ENCODE results near the gene NEK5. TPM values are rescaled to one million over a fixed set of nuclear protein-coding genes. Genes with fewer than 3 reads are reported as not detected.
A peak's percentile ranks its signal among the peaks of the same experiment; 100 is the strongest.

Gene NEK5
- total and polyA plus RNA-seq, 2 experiments from 2014 or later = 1.2 to 1.3 TPM

DNA sequence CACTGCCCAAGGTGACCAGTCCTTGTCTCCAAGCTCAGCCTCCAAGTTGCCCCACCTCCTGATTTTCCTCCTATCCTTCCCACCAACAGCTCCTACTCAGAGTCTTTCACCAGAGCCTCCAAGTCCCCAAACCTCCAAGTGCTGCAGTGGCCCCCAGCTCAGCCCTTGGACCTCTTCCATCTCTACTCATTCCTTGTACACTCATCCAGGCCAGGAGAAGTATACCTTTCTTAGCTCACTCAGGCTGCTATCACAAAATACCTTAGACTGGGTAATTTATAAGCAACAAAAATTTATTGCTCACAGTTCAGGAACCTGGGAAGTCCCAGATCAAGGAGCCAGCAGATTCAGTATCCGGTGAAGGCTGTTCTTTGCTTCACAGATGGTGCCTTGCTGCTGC is 129.0 kb downstream of the NEK5 start:
- H3K36me3 ChIP-seq (replicated peaks; ENCODE audit: insufficient read depth, low read depth) = no peaks in the 10 kb centered on the region
- H4K20me1 ChIP-seq (ENCODE audit: insufficient read depth, poor library complexity, severe bottlenecking) = no peaks in the 10 kb centered on the region
- peak overlapping the region; percentile 69 for H3K4me2 ChIP-seq
- no peak overlapping the region for H2AFZ ChIP-seq
- no peaks in the 10 kb centered on the region for H3K27me3 ChIP-seq
- H3K4me1 ChIP-seq (ENCODE audit: insufficient read depth) = peaks cover 52% of the 10 kb centered on the region
- H3K9me2 ChIP-seq (replicated peaks; ENCODE audit: insufficient read depth) = no peaks in the 10 kb centered on the region
- TF ChIP-seq EZH2phosphoT487 (IDR thresholded peaks at IDR 0.05; ENCODE audit: low read depth, severe bottlenecking, unreplicated experiment) (no peak), EZH2 (IDR thresholded peaks at IDR 0.05; ENCODE audit: borderline replicate concordance) (no peak)
- peaks cover 71% of the 10 kb centered on the region for H3K79me2 ChIP-seq
- DNase-seq (ENCODE audit: low spot score) = no peak
- 67% methylated on average over 1 of the region's 1 CpG for WGBS (ENCODE audit: low lambda C conversion rate, missing lambda C conversion rate)
- H3K4me3 ChIP-seq = no peak overlapping the region
- H3K9me3 ChIP-seq (ENCODE audit: low read depth) = no peaks in the 10 kb centered on the region
- peak overlapping the region; percentile 74 for H3K27ac ChIP-seq

DNA sequence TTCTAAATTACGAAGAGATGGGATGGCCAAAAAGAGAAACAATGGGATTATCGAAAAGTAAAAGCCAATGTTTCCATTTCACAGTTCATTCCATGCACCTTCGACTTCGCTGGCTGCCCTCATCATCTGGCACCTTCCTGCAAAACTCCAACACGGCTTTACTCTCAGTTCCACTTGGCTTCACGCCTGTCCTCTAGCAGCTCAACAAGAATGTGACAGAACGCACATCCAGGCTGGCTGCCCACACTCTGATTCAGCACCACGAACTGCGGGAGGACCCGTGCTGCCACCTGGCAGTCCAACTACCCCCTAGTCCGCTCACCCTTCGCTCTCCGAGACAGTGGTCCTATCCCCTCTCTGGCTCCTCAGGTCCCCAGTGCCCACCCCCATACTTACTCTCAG is 129.4 kb downstream of the NEK5 start:
- Histone ChIP-seq H3K4me2 (peak overlapping the region; percentile 69), H2AFZ (no peak overlapping the region), H3K27ac (peak overlapping the region; percentile 74), H4K20me1 (ENCODE audit: insufficient read depth, poor library complexity, severe bottlenecking) (no peaks in the 10 kb centered on the region), H3K9me3 (ENCODE audit: low read depth) (no peaks in the 10 kb centered on the region), H3K27me3 (no peaks in the 10 kb centered on the region), H3K4me1 (ENCODE audit: insufficient read depth) (peaks cover 52% of the 10 kb centered on the region), H3K9me2 (replicated peaks; ENCODE audit: insufficient read depth) (no peaks in the 10 kb centered on the region), H3K79me2 (peaks cover 71% of the 10 kb centered on the region), H3K4me3 (no peak overlapping the region), H3K36me3 (replicated peaks; ENCODE audit: insufficient read depth, low read depth) (no peaks in the 10 kb centered on the region)
- 61% methylated on average over 13 of the region's 13 CpGs for WGBS (ENCODE audit: low lambda C conversion rate, missing lambda C conversion rate)
- TF ChIP-seq EZH2phosphoT487 (IDR thresholded peaks at IDR 0.05; ENCODE audit: low read depth, severe bottlenecking, unreplicated experiment) (no peak), CTCF (IDR thresholded peaks at IDR 0.05; ENCODE audit: poor library complexity) (peak; percentile 4), EZH2 (IDR thresholded peaks at IDR 0.05; ENCODE audit: borderline replicate concordance) (no peak)
- DNase-seq (ENCODE audit: low spot score) = no peak

GRCh38 chr13:51998723-51999509 is 130.0 kb downstream of the NEK5 start:
- H4K20me1 ChIP-seq (ENCODE audit: insufficient read depth, poor library complexity, severe bottlenecking) = no peaks in the 10 kb centered on the region
- no peaks in the 10 kb centered on the region for H3K9me3 ChIP-seq (ENCODE audit: low read depth)
- H3K36me3 ChIP-seq (replicated peaks; ENCODE audit: insufficient read depth, low read depth) = no peaks in the 10 kb centered on the region
- 16% methylated on average over 6 of the region's 6 CpGs for WGBS (ENCODE audit: low lambda C conversion rate, missing lambda C conversion rate)
- TF ChIP-seq CTCF (IDR thresholded peaks at IDR 0.05; ENCODE audit: poor library complexity) (no peak), EZH2phosphoT487 (IDR thresholded peaks at IDR 0.05; ENCODE audit: low read depth, severe bottlenecking, unreplicated experiment) (no peak), EZH2 (IDR thresholded peaks at IDR 0.05; ENCODE audit: borderline replicate concordance) (no peak)
- H3K4me3 ChIP-seq = no peak overlapping the region
- H3K27me3 ChIP-seq = no peaks in the 10 kb centered on the region
- peak overlapping the region; percentile 74 for H3K27ac ChIP-seq
- H3K4me2 ChIP-seq = peak overlapping the region; percentile 69
- peaks cover 71% of the 10 kb centered on the region for H3K79me2 ChIP-seq
- peak; percentile 41 for DNase-seq (ENCODE audit: low spot score)
- H3K9me2 ChIP-seq (replicated peaks; ENCODE audit: insufficient read depth) = no peaks in the 10 kb centered on the region
- no peak overlapping the region for H2AFZ ChIP-seq
- peaks cover 52% of the 10 kb centered on the region for H3K4me1 ChIP-seq (ENCODE audit: insufficient read depth)

- Histone ChIP-seq H4K20me1 (ENCODE audit: insufficient read depth, poor library complexity, severe bottlenecking) (no peaks in the 10 kb centered on the region), H3K79me2 (peaks cover 69% of the 10 kb centered on the region), H3K27me3 (no peaks in the 10 kb centered on the region), H3K27ac (peak overlapping the region; percentile 74), H3K4me3 (no peak overlapping the region), H2AFZ (no peak overlapping the region), H3K36me3 (replicated peaks; ENCODE audit: insufficient read depth, low read depth) (no peaks in the 10 kb centered on the region), H3K9me2 (replicated peaks; ENCODE audit: insufficient read depth) (no peaks in the 10 kb centered on the region), H3K4me2 (peak overlapping the region; percentile 69), H3K9me3 (ENCODE audit: low read depth) (no peaks in the 10 kb centered on the region), H3K4me1 (ENCODE audit: insufficient read depth) (peaks cover 44% of the 10 kb centered on the region)
- 51% methylated on average over 8 of the region's 8 CpGs for WGBS (ENCODE audit: low lambda C conversion rate, missing lambda C conversion rate)
- no peak for TF ChIP-seq CTCF (IDR thresholded peaks at IDR 0.05; ENCODE audit: poor library complexity)
- no peak for TF ChIP-seq EZH2 (IDR thresholded peaks at IDR 0.05; ENCODE audit: borderline replicate concordance)
- TF ChIP-seq EZH2phosphoT487 (IDR thresholded peaks at IDR 0.05; ENCODE audit: low read depth, severe bottlenecking, unreplicated experiment) = no peak
- peak; percentile 72 for DNase-seq (ENCODE audit: low spot score)
These were observed 131.1 kb downstream of the NEK5 start for GRCh38 chr13:51997641-51998330.

All from hepatocyte (in vitro differentiated cells).